Islet of Langerhans (tissue), 1 donor: ENCODE measurements around the gene TTC23L.
"Not testable (repeated sequence)": the region's sequence is repeated elsewhere in the genome, so short reads cannot be mapped to it uniquely, and the experiment has no call there.

ENCODE experiments used
- FAIRE-seq: peaks from one replicate; lab custom pipeline; 2011; peaks lifted over from hg19 to GRCh38; lab: Jason Lieb, UNC

The TTC23L gene

DNA sequence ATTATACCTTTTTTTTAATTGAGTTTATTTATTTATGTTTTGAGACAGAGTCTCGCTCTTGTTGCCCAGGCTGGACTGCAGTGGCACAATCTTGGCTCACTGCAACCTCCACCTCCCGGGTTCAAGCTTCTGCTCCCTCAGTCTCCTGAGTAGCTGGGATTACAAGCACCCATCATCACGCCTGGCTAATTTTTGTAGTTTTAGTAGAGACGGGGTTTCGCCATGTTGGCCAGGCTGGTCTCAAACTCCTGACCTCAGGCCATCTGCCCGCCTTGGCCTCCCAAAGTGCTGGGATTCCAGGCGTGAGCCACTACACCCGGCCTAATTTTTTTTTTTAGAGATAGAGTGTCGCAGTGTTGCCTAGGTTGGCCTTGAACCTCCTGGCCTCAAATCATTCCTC lies 84.3 kb downstream of the TTC23L start:
- FAIRE-seq = not testable (repeated sequence)

DNA sequence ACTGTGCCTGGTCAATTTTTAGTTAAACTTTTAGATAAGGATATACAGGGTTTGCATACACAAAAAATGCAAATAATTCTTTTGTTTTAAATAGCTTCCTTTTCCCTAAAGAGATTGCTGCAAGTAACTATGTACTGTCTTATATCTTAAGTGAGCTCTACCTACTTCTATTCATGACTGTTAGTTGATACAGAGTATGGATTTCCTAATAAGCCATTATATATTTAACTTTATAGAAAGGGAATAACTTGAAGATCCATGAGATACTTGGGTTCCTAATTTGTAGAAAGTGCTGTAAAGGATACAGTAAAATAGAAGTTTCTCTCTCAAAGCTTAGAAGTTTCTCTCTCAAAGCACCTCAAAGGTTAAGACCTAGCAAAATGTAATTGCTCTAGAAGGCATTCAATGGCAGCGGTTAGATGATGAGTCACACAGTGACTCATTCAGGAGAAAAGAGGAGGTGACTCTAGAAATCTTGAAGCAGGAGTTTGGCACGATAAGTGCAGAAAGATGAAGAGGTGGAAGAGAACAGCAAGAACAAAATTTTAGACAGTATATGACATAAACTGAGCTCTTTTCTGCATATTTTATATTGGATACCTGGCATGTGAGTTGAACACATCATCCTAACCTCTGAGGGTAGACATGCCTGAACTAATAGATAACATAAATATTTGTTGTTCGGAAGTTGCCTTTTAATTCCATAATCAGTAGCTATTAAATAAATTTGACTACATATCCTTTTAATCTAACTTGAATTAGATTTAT lies 84.9 kb downstream of the TTC23L start:
- no peak for FAIRE-seq

DNA sequence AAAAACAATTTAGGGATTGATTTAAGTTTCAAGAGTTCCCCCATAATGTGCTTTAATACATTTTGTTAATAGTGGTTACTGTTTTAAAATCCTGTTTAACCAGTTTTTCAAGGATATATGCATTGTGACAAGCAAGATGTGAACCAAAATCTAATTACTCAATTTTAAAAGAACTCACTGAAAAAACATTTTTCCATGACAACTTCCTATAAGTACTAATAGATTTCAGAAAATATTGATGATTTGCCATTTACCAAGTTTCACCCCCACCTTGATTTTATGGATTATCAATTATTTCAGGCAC lies 85.5 kb downstream of the TTC23L start:
- no peak for FAIRE-seq

DNA sequence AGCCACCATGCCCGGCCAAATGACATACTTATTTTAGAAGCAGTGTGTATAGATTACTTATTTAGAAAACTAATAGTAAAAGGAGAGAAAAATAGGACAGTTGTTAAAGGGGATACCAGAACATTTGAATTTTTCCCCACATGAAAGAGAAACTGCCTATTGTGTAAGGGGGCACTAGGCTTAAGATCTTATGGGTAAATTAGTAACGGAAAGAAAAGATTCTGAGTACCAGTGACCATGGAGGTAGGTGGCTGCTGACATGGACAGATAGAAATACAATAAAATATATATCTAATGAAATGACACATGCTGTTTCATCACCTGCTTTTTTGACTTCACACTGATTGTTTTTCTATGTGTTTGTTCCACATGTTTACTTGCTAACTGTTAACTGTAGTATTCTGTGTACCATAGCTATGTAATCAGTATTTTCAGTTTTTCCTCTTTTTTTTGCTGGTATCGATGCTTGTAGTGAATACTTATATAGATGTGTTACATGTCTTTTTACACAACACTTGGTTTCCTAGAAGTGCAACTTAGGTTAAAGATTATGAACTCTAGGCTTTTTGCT lies 87.4 kb downstream of the TTC23L start:
- FAIRE-seq = no peak

DNA sequence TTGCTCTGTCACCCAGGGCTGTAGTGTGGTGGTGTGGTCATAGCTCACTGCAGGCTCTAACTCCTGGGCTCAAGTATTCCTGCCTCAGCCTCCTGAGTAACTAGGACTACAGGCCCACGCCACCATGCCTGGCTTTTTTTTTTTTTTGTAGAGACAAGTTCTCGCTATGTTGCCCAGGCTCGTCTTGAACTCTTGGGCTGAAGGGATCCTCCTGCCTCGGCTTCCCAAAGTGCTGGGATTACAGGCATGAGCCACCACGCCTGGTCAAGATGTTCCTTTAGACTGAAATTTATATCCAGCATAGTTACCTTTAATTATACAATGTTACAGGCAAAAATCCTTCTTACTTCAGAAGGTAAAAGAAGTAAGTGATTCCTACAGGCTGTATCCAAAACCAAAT lies 88.8 kb downstream of the TTC23L start:
- no peak for FAIRE-seq

DNA sequence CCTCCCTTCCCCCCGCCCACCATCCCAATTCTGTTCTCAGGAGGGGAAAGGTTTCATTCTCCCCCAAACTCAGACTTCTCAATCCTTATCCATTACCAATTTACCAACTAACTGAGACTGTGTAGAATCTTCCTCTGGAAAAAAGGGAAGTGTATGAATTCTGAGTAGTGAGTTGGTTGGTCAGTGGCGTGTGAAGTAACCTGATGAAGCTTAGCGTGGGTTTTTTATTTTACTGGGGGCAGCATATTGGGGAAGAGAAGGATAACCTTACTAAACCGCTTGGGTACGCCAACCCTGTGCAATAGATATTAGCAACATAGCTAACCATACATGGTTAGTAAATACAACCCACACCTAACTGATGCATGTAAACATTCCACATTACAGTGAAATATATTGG lies 89.3 kb downstream of the TTC23L start:
- FAIRE-seq = no peak

DNA sequence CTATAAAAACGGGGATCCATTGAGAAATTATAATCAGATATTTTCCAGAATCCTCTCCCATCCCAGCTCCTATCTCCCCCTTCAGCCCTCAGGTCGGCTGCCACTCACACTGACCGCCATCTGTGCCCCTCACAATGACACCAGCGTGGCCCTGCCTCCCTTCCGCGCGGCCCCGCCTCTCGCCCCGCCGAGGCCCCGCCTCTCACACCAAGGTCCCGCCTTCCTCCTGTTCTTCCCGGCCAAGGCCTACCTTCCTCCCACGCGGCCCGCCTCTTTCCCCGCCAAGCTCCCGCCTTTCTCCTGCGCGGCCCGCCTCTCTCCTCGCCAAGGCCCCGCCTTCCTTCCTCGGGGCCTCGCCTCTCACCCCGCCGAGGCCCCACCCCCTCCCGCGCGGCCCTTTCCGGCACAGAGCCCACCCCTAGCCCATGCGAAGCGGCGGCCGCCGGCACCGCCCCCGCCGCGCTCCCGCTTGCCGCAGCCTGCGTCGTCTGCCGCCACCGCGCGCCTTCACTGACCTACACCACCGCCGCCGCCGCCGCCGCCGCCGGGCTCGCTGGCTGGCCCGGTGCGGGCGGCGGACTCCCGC lies 90.3 kb downstream of the TTC23L start, which contains the start of gene DNAJC21:
Gene DNAJC21, plus strand, starts transcription at position 426 of the 586 bp plus-strand sequence. CDS start 261 bp downstream, outside the sequence.
- no peak for FAIRE-seq

DNA sequence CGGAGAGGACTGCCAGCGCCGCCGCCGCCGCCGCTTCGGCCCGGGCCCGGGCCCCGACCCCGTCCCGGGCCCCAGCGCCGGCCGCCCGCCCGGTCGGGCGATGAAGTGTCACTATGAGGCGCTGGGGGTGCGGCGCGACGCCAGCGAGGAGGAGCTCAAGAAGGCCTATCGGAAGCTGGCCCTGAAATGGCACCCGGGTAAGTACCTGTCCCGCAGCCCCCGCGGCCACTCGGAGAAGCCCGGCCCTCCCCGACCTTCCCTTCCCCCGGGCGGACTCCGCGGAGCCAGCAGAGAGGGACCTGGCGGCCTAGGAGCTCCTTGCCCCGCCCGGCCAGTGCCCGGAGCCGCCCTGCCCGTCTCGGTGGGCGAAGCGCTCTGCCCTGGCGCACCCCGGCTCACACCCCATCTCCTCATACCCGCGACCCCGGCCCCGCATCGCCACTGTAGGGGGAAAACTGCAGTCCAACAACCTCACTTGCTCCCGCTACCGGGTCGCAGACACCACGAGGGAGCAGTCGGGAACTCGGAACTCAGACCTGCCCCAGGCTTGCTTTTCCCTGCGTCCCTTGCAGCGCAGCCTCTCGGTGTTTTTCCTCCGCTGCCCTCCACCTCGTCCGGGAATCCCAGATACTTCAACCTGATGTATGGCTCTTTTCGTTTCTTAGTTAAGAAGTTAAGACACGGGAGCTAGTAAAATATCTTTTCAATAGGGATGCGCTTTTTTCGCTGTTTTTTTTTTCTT lies 90.9 kb downstream of the TTC23L start:
- no peak for FAIRE-seq

DNA sequence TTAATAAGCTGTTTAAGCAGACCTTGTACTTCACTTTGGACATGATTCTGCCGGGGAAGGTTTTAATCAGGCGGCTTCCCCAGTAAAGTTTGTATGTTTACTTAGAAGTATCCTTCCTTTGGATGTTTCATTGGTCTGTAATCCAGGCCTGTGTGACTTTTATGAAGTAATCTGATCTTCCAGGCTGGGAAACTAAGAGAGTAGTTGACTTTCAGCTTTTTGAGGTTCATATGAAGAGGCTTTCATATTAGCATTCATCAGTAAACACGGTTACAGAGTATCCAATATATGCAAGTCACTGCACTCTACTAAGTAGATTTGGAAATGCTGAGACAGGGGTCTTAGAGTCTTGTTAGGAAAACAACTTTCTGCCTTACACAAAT lies 91.5 kb downstream of the TTC23L start:
- no peak for FAIRE-seq

DNA sequence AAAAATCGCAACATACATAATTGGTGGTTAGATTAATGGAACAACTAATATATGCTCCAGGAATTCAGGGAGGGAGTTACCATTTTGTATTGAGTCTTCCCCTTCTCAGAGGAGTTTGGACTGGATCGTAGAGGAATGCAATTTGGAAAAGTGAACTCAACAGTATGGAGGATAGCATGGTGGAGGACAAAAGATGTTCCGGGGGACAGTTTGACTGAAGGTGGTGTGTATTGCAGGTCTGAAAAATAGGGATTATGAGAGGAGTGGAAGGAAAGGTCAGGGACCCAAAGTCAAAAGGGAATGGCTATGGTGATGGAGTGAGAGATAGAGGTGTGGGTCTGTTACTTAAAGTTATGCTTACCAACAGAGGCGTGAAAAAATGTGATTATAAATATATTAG lies 91.9 kb downstream of the TTC23L start:
- no peak for FAIRE-seq

DNA sequence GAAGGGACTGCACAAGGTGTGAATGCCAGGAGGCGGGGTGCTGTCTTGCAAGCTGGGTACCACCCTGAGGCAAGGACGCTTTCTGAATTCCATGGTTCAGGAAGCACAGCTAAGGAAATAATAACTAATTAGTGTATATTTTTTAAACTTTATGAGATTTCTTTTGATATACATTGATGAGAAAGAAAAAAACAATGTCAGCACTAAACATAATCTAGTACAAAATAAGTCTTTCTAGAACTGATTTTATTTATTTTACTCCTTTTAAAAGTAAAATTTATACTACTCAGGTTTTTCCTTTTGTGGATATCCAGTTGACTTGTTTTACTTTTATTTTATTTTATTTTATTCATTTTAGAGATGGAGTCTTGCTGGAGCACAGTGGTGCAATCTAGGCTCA lies 94.0 kb downstream of the TTC23L start:
- no peak for FAIRE-seq

DNA sequence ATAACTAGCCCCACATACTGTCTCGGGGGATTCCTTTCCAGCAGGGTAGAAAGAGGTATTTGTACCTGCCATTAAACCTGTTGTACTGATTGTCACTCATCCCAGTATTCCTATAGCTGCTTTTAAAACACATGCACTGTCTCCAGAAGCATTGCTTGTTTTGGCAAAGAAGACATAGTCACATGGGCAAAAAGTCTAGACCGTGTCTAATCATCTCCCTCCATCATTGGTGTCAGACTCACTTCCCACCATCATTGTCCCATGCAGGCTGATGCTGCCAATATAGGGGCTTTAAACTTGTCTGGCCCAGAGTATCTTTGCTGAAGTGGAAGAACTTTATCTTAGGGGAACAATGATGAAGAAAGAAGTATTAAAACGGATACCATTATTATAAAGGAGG lies 103.0 kb downstream of the TTC23L start:
- no peak for FAIRE-seq

DNA sequence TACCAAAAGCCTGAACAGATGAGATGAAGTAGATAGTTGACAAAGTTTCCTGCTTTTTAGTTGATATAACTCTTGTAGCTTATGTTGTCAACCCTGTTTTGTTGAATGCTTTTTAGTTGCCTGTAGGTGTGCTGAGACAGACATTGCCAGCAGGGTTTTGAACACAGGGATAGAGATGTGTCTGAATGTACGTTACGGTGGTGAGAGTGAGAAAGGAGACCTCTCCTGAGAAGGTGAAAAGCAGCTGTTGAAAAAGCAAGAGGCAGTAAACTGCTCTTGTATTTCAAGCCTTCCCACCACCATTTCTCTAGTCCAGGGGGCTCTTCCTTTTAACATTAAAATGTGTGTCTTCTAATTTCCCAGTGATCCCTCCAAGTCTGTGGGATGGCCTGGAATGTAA lies 105.1 kb downstream of the TTC23L start:
- FAIRE-seq = no peak

DNA sequence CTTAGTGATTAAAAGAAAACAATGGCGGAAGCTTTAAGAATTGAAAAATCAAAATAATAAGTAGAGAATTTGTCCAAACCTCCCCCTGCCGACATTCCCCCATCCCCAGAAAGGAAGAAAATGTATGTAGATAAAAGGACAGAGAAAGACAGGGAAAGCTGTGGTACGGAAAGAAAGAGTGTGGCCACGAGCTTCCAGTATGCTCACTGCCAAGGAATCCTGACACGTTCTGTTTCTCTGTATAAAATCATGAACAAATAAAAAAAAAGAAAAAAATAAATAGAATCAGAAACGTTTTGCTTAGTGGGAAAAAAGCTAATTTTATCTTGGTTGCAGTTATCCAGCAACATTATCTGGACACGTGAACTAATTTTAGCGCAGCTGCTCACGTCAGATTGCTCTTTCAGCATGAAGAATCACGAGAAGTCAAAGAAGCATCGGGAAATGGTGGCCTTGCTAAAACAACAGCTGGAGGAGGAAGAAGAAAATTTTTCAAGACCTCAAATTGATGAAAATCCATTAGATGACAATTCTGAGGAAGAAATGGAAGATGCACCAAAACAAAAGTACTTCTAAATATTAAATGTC lies 105.6 kb downstream of the TTC23L start:
- FAIRE-seq = no peak
